Type B pancreatic cell (in vitro differentiated cells): Measurements from ENCODE around the gene USP34. TPM values are rescaled to one million over a fixed set of nuclear protein-coding genes. Genes with fewer than 3 reads are reported as not detected.

Experiments used
- DNase-seq: peaks from one replicate; pipeline ENCODE4 v3.0.0; 2021; ENCODE audit warnings: mixed read lengths; ENCODE audit not compliant: unreplicated experiment; ENCODE audit errors: extremely low spot score
- H3K27ac Mint-ChIP-seq: 2 replicates; pipeline ENCODE4 v1.8.0; 2021; ENCODE audit warnings: mild to moderate bottlenecking, mixed read lengths
- H3K27me3 Mint-ChIP-seq: 2 replicates; pipeline ENCODE4 v1.8.0; 2021; ENCODE audit warnings: mixed read lengths
- H3K36me3 Mint-ChIP-seq: 2 replicates; pipeline ENCODE4 v1.8.0; 2021; ENCODE audit warnings: mixed read lengths
- H3K4me1 Mint-ChIP-seq: one replicate; pipeline ENCODE4 v1.8.0; 2021; ENCODE audit warnings: mixed read lengths; ENCODE audit not compliant: unreplicated experiment
- H3K4me3 Mint-ChIP-seq: 2 replicates; pipeline ENCODE4 v1.8.0; 2021; ENCODE audit warnings: mild to moderate bottlenecking, mixed read lengths
- H3K9me3 Mint-ChIP-seq: 2 replicates; pipeline ENCODE4 v1.8.0; 2021; ENCODE audit warnings: mixed read lengths
- CTCF ChIP-seq: fragments of 200-600 bp; sonication (generic); conservative IDR thresholded peaks from 2 replicates; pipeline ENCODE4 v1.5.0; 2021; ENCODE audit warnings: antibody characterized with exemption, mild to moderate bottlenecking
- total RNA-seq: library from RNA; stranded (reverse); gene quantifications from 2 replicates; pipeline ENCODE4 v1.2.1, GENCODE V29; 2021; ENCODE audit warnings: low replicate concordance

The USP34 gene
- total RNA-seq, 1 donor from 2014 or later = 94.7 TPM

DNA sequence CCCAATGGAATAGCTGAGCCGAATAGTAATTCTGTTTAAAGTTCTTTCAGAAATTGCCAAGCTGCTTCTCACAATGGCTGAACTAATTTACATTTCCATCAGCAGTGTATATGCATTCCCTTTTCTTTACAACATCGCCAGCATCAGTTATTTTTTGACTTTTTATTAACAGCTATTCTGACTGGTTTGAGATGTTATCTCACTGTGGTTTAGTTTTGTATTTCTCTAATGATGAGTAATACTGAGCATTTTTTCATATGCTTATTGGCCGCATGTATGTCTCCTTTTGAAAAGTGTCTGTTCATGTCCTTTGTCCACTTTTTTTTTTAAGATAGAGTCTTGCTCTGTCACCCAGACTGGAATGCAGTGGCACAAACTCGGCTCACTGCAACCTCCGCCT is 208.2 kb downstream of the USP34 start:
- no peaks in the 10 kb centered on the region for H3K27me3 Mint-ChIP-seq
- TF ChIP-seq CTCF = no peak
- H3K9me3 Mint-ChIP-seq = no peaks in the 10 kb centered on the region
- H3K36me3 Mint-ChIP-seq = peaks cover 32% of the 10 kb centered on the region
- no peak overlapping the region for H3K27ac Mint-ChIP-seq
- DNase-seq = no peak
- H3K4me1 Mint-ChIP-seq = no peaks in the 10 kb centered on the region
- no peak overlapping the region for H3K4me3 Mint-ChIP-seq

DNA sequence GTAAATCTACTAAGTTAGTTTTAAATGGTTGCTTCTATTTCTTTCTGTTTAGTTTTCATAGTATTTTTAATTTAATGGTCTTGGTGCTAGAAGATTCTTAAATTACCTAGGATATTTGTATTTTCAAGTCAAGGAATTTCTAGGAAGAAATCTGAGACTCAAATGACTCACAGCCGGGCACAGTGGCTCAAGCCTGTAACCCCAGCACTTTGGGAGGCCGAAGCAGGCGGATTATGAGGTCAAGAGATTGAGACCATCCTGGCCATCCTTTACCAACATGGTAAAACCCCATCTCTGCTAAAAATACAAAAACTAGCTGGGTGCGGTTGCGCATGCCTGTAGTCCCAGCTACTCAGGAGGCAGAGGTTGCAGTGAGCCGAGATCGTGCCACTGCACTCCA is 213.4 kb downstream of the USP34 start:
- TF ChIP-seq CTCF = no peak
- Mint-ChIP-seq H3K9me3 (no peaks in the 10 kb centered on the region), H3K27me3 (no peaks in the 10 kb centered on the region), H3K36me3 (peaks cover 29% of the 10 kb centered on the region), H3K27ac (no peak overlapping the region), H3K4me1 (no peaks in the 10 kb centered on the region), H3K4me3 (no peak overlapping the region)
- DNase-seq = no peak

DNA sequence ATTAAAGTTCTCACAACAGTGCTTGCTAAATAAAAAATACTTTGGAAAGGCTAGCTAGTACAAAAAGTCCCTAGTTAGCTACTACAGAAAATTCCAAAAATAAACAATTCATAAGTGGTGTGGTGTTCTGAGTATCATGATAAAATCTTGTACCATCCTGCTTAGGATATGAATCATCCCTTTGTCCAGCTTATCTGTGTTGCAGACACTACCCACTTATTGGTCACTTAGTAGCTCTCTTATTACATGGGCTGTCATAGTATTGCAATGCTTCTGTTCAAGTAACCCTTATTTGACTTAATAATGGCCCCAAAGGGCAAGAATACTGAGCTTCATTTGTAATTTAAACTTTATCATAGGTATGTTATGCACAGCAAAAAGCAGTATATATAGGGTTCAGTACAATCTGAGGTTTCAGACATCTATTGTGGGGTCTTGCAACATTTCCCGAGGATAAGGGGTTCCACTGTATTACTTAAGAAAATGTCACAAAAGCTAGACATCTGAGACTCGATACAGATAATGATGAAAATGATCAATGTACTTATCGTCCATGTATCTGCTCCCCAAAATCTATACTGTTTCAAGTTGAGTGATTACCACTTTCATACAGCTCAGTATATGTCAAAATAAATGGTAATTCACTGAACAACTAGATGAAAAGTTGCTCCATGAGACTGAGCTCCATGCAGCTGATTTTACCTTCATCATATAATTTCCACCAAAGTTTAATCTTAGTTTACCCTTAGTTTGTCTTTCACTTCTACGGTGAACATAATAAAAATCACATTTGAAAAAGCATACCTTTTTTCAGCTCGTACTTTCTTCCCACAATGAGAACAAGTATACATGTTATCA is 215.1 kb downstream of the USP34 start:
- TF ChIP-seq CTCF = no peak
- peaks cover 23% of the 10 kb centered on the region for H3K36me3 Mint-ChIP-seq
- no peak overlapping the region for H3K4me3 Mint-ChIP-seq
- H3K27ac Mint-ChIP-seq = no peak overlapping the region
- no peaks in the 10 kb centered on the region for H3K27me3 Mint-ChIP-seq
- no peaks in the 10 kb centered on the region for H3K9me3 Mint-ChIP-seq
- no peak for DNase-seq
- H3K4me1 Mint-ChIP-seq = no peaks in the 10 kb centered on the region

GRCh38 chr2:61254536-61254935 is 216.4 kb downstream of the USP34 start:
- TF ChIP-seq CTCF = no peak
- H3K36me3 Mint-ChIP-seq = peaks cover 25% of the 10 kb centered on the region
- H3K27me3 Mint-ChIP-seq = no peaks in the 10 kb centered on the region
- no peak overlapping the region for H3K27ac Mint-ChIP-seq
- no peak for DNase-seq
- no peak overlapping the region for H3K4me3 Mint-ChIP-seq
- no peaks in the 10 kb centered on the region for H3K9me3 Mint-ChIP-seq
- H3K4me1 Mint-ChIP-seq = no peaks in the 10 kb centered on the region

DNA sequence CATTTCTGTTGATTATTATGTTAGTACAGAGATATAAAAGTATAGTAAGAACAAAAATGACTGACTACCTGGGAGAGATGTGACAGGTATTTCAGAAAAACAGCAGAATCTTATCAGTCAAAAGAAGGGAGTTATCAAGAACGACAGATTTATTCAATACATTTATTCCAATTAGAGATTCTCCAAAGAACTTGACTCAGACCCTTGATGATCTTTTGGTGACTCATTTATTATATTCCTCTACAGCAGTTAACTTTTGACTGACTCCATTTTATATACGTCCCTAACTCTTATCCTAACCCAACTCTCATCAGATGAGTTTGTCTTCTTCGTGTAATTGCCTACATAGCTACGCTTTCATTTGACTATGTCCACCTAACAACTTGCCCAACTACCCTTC is 217.8 kb downstream of the USP34 start:
- Mint-ChIP-seq H3K36me3 (peaks cover 22% of the 10 kb centered on the region), H3K27ac (no peak overlapping the region), H3K27me3 (no peaks in the 10 kb centered on the region), H3K9me3 (no peaks in the 10 kb centered on the region), H3K4me3 (no peak overlapping the region), H3K4me1 (no peaks in the 10 kb centered on the region)
- no peak for TF ChIP-seq CTCF
- no peak for DNase-seq
